Body of pancreas (tissue), 4 donors: ENCODE measurements around the gene ZWILCH. TPM values are rescaled to one million over a fixed set of nuclear protein-coding genes. Genes with fewer than 3 reads are reported as not detected.
"Not testable (repeated sequence)": the region's sequence is repeated elsewhere in the genome, so short reads cannot be mapped to it uniquely, and the experiment has no call there.

Source experiments
- ATAC-seq: fragments of 150-250 bp; one replicate; pipeline ENCODE4 v1.9.1; 2016
- DNase-seq, 4 donors: peaks; one replicate each; pipeline ENCODE4 v3.0.0-alpha.2; 2019
- H3K27ac ChIP-seq, 4 donors: fragments of 200-600 bp; sonication (generic); 1 replicate in 3 of 4; 2 replicates in 1 of 4; pipeline versions ENCODE4 v1.5.1 to v1.6.1; 2016 to 2019; ENCODE audit warnings: mild to moderate bottlenecking in 1 of 4, mixed read lengths in 1 of 4, moderate library complexity in 1 of 4
- H3K27me3 ChIP-seq, 2 donors: fragments of 200-600 bp; sonication (generic); one replicate each; pipeline ENCODE4 v1.6.0; 2016; ENCODE audit warnings: mild to moderate bottlenecking in 1 of 2
- H3K36me3 ChIP-seq, 2 donors: fragments of 200-600 bp; sonication (generic); replicated peaks in 1 of 2; 2 replicates each; pipeline ENCODE4 v1.5.1; 2016; ENCODE audit warnings: low read depth in 2 of 2; ENCODE audit not compliant: insufficient read depth in 1 of 2
- H3K4me1 ChIP-seq: fragments of 200-600 bp; sonication (generic); one replicate; pipeline ENCODE4 v1.6.0; 2016
- H3K4me3 ChIP-seq, 2 donors: fragments of 200-600 bp; sonication (generic); 1 replicate in 1 of 2; 2 replicates in 1 of 2; pipeline ENCODE4 v1.5.1; 2016 to 2019
- H3K9me3 ChIP-seq, 3 donors: fragments of 200-600 bp; sonication (generic); 1 replicate in 2 of 3; 2 replicates in 1 of 3; pipeline ENCODE4 v1.5.1; 2016
- POLR2A ChIP-seq, 3 donors: fragments of 450-650 bp; IDR thresholded peaks; one replicate each; pipeline ENCODE4 v1.6.1; 2016; ENCODE audit warnings: antibody characterized with exemption in 3 of 3, mild to moderate bottlenecking in 2 of 3
- WGBS, 2 donors: methylation state at CpG; one replicate each; pipeline ENCODE4 v1.1.5; 2017; 5-methylcytosine and 5-hydroxymethylcytosine counted together
- intact Hi-C: fragments of 100-400 bp; cut with DNase I; formaldehyde crosslinking; loops from one replicate; pipeline ENCODE4 v1.15.1; 2023
- total RNA-seq, 2 donors: library from RNA; depleted of rRNA; stranded (reverse); fragments of >200 nt; gene quantifications; one replicate each; pipeline ENCODE4 v1.1.0, GENCODE V29; 2016
- TF ChIP-seq, protein P1 (sequence below), 7 experiments: fragments of 450-650 bp in 4 of 7; fragments of 200-600 bp in 3 of 7; sonication (generic) in 3 of 7; IDR thresholded peaks; one replicate each; pipeline ENCODE4 v1.5.1; 2016 to 2019; ENCODE audit warnings: antibody characterized with exemption in 7 of 7

Gene ZWILCH
- total RNA-seq: 1 to 10 TPM in 1 of 2 donors, under 1 TPM in 1; 0.99 to 1.8 TPM

DNA sequence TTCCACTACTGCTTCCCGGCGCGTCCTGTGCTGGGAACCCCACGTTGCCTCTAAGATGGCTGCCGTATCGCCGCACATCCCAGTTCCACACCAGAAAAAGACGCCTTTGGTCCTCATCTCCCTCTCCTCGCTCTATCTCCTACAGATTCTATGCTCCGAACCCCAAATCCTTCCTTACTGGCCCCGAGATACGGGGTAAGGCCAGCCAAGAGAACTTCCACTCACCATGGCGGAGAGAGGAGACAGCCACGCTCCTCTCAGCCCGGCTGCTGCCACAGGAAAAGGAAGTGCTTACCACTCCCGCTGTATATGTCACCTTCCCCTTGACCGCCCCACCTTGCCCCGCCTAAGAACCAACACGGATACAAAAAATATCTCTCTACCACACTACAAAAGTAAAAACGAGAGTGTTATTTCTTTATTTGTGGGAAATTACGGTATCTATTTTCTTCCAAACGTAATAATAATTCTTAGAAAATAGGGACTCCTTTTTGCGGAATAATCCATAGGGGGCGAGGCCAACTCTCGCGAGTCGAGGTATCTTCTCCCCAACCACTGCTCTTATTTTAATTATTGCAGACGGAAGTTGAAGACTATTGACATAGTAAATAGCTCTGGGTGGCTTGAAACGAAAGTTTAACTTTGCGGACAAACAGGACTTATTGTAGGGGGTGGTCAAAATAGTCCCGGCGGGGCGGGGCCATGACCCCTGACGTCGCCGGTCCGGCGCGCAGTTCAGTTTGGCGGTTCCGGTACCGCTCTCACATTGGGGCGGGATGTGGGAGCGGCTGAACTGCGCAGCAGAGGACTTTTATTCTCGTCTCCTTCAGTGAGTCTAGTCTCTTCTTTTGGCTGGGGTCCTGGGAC, at the start of gene ZWILCH, which contains the start of gene RPL4:
ZWILCH (plus strand) TSS at position 764 of the 867 bp plus-strand sequence; CDS start at position 777, 13 bp downstream.
RPL4 (minus strand) TSS at position 293 of the 867 bp plus-strand sequence; CDS start at position 228, 65 bp downstream.
- Histone ChIP-seq H3K4me1 (peaks cover 27% of the 10 kb centered on the region), H3K27me3 (no peaks in the 10 kb centered on the region), H3K4me3 (peak within 1 kb of the TSS; percentile 64 to 92), H3K27ac (peak within 1 kb of the TSS; percentile 64 to 95 (median 92)), H3K9me3 (no peaks in the 10 kb centered on the region), H3K36me3 (peaks cover 7 to 20% of the 10 kb centered on the region in 2 donors)
- intact Hi-C loops: no loop called here
- TF ChIP-seq, protein P1, sequence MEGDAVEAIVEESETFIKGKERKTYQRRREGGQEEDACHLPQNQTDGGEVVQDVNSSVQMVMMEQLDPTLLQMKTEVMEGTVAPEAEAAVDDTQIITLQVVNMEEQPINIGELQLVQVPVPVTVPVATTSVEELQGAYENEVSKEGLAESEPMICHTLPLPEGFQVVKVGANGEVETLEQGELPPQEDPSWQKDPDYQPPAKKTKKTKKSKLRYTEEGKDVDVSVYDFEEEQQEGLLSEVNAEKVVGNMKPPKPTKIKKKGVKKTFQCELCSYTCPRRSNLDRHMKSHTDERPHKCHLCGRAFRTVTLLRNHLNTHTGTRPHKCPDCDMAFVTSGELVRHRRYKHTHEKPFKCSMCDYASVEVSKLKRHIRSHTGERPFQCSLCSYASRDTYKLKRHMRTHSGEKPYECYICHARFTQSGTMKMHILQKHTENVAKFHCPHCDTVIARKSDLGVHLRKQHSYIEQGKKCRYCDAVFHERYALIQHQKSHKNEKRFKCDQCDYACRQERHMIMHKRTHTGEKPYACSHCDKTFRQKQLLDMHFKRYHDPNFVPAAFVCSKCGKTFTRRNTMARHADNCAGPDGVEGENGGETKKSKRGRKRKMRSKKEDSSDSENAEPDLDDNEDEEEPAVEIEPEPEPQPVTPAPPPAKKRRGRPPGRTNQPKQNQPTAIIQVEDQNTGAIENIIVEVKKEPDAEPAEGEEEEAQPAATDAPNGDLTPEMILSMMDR (IDR thresholded peaks at IDR 0.05): peak in 2 of 7 experiments; percentile 19 to 26
- peak; percentile 82 to 99 (median 98) for TF ChIP-seq POLR2A (IDR thresholded peaks at IDR 0.05)
- DNase-seq (peak; percentile 73 to 83 (median 80)), ATAC-seq (peak; percentile 88)
- WGBS, 2 donors: 0 to 1% methylated on average over 36 to 46 of the region's 46 CpGs

DNA sequence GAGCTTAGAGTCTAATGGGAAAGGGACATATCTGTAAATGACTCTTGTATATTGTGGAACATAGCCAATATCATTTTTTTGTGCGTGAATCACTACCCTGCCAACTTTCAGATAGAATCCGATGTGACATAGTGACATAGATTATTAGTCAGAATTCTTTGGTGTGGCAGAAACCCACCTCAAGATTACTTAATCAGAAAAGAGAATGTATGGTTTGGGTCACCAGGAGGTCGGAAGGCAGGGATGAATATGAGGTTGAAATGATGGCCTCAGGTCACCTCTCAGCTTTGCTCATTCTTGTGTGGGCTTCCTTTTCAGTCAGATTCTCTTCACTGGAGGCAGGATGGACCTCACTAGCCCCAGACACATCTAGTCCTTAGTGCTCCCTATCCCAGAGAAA, 48.9 kb upstream of the ZWILCH start:
- H3K9me3 ChIP-seq: no peaks in the 10 kb centered on the region
- no peaks in the 10 kb centered on the region for H3K36me3 ChIP-seq
- H3K4me3 ChIP-seq: no peak overlapping the region
- 49 to 62% methylated on average over 3 of the region's 3 CpGs for WGBS, 2 donors
- no peaks in the 10 kb centered on the region for H3K27me3 ChIP-seq
- ATAC-seq (no peak), DNase-seq (no peak)
- TF ChIP-seq POLR2A (IDR thresholded peaks at IDR 0.05): no peak
- TF ChIP-seq, protein P1 (IDR thresholded peaks at IDR 0.05): no peak
- H3K27ac ChIP-seq: no peak overlapping the region
- intact Hi-C loops: no loop called here
- H3K4me1 ChIP-seq: no peaks in the 10 kb centered on the region

DNA sequence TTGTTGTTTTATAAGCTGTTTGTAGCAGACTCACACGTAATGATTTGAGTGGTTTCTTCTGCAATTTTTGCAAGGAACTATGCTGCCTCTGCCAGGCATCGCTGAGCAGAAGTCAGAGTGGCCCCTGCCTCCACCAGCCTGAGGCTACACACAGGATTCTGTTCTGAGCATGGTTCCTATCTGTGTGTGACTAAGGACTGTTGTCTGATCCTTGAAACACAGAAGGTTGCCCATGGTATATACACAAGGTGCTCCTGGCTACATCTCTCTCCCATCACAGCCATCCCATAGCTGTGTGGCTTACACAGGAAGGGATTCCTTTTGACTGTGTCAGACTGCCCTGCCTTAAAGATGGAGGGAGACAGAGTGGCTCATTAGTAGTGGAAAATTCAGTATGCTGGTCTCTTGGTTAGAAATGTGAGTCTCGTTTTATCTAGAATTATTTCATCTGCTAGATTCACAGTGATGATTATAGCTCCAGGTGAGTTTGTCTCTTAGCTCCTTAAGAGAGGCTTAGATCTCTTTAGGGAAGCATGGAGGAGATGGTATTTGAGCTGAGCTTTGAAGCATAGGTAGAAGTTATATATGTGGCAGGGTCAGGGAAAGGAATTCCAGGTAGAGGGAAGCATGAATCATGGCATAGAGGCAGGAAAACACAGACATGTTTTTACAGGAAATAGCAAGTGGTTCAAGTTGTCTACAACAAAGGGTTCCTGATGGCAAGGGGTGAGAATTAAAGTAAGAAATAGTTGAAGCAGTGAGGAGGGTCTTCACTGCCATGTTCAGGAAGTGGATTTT, 45.1 kb upstream of the ZWILCH start:
- ATAC-seq: no peak
- no peaks in the 10 kb centered on the region for H3K27me3 ChIP-seq
- WGBS, 2 donors: 84 to 98% methylated on average over 3 of the region's 3 CpGs
- no peak for TF ChIP-seq POLR2A (IDR thresholded peaks at IDR 0.05)
- TF ChIP-seq, protein P1 (IDR thresholded peaks at IDR 0.05): no peak
- no peak overlapping the region for H3K4me3 ChIP-seq
- H3K27ac ChIP-seq: no peak overlapping the region
- no peaks in the 10 kb centered on the region for H3K4me1 ChIP-seq
- no peak for DNase-seq
- H3K36me3 ChIP-seq: no peaks in the 10 kb centered on the region
- no peaks in the 10 kb centered on the region for H3K9me3 ChIP-seq
- intact Hi-C loops: no loop called here

GRCh38 chr15:66461294-66461693, 43.8 kb upstream of the ZWILCH start:
- H3K27me3 ChIP-seq, H3K9me3 ChIP-seq, ATAC-seq, H3K4me1 ChIP-seq, DNase-seq, H3K27ac ChIP-seq, H3K4me3 ChIP-seq, intact Hi-C loops, H3K36me3 ChIP-seq: not testable (repeated sequence)
- WGBS, 2 donors: 95 to 96% methylated on average over 6 of the region's 6 CpGs

DNA sequence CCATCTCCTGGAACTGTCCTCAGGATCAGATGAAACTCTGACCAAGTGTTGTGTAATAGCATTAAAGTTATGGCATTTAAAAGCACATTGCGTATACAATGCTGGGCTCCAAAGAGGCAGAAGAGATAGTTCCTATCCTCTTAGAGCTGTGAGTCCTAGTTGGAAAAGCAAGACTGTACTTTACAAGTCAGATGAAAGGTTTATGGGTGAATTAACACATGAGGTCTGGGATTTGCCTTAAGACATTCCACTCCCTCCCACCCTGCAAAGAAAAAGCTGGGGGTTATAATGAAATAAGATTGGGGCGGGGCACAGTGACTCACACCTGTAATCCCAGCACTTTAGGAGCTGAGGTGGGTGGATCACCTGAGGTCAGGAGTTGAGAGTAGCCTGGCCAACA, 43.2 kb upstream of the ZWILCH start:
- intact Hi-C loops: no loop called here
- no peaks in the 10 kb centered on the region for H3K4me1 ChIP-seq
- no peak overlapping the region for H3K4me3 ChIP-seq
- ATAC-seq (no peak), DNase-seq (no peak)
- H3K36me3 ChIP-seq: no peaks in the 10 kb centered on the region
- H3K9me3 ChIP-seq: no peaks in the 10 kb centered on the region
- H3K27ac ChIP-seq: no peak overlapping the region
- WGBS, 2 donors: 90 to 92% methylated on average over 2 of the region's 2 CpGs
- TF ChIP-seq, protein P1 (IDR thresholded peaks at IDR 0.05): no peak
- no peak for TF ChIP-seq POLR2A (IDR thresholded peaks at IDR 0.05)
- H3K27me3 ChIP-seq: no peaks in the 10 kb centered on the region
